DND-41 (cell line): ENCODE data around the gene FCGBP.
"Not testable (repeated sequence)": the region's sequence is repeated elsewhere in the genome, so short reads cannot be mapped to it uniquely, and the experiment has no call there.

Experiments
- EZH2 ChIP-seq: IDR thresholded peaks from 3 replicates; pipeline ENCODE4 v1.6.1; 2012; ENCODE audit warnings: borderline replicate concordance, low read depth, mild to moderate bottlenecking, moderate library complexity, low read length, inconsistent platforms; ENCODE audit not compliant: severe bottlenecking
- TF ChIP-seq, protein P1 (sequence below): IDR thresholded peaks from 2 replicates; pipeline ENCODE4 v1.5.1; 2012; ENCODE audit warnings: borderline replicate concordance, low read length, moderate library complexity, mild to moderate bottlenecking; ENCODE audit not compliant: poor library complexity, severe bottlenecking; ENCODE audit errors: extremely low read depth

DNA sequence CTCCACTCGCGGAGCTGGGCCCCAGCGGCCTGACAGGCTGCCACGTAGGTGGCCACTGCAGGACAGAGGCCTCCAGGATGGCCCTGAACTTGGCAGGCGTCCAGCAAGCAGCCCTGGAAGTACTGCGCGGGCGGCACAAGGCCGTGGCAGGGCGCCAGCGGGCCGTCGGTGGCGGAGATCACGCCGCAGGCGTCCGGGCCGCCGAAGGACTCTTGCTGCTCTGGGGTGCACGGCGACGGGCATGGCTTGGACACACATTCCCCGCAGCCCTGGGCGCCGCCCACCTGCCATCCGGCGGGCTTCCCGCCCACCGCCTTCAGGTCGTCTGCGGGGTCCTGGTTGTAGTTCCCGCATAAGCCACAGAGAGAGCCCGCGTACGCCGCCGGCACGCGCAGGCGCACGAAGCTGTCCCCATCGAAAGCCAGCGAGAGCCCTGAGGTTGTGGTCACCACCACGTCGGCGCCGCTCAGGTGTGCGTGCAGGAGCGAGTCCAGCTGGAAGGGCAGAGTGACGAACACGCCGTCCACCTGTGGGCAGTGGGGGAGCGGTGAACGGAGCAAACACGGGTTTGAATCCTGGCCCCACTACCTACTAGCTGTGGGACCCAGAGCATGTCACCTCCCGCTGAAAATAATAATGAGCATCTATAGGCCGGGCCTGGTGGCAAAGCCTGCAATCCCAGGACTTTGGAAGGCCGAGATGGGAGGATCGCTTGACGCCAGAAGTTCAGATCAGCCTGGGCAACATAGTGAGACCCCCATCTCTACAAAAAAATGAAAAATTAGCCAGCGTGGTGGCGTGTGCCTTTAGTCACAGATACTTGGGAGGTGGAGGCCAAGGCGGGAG, 42.6 kb downstream of the FCGBP start:
- TF ChIP-seq, protein P1, sequence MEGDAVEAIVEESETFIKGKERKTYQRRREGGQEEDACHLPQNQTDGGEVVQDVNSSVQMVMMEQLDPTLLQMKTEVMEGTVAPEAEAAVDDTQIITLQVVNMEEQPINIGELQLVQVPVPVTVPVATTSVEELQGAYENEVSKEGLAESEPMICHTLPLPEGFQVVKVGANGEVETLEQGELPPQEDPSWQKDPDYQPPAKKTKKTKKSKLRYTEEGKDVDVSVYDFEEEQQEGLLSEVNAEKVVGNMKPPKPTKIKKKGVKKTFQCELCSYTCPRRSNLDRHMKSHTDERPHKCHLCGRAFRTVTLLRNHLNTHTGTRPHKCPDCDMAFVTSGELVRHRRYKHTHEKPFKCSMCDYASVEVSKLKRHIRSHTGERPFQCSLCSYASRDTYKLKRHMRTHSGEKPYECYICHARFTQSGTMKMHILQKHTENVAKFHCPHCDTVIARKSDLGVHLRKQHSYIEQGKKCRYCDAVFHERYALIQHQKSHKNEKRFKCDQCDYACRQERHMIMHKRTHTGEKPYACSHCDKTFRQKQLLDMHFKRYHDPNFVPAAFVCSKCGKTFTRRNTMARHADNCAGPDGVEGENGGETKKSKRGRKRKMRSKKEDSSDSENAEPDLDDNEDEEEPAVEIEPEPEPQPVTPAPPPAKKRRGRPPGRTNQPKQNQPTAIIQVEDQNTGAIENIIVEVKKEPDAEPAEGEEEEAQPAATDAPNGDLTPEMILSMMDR, result not testable (repeated sequence)
- TF ChIP-seq EZH2, result not testable (repeated sequence)
